Non-pigmented ciliary epithelial cell (primary cell): ENCODE results near the gene CSTF1.

Source experiments
- DNase-seq: peaks from one replicate; pipeline ENCODE4 v3.0.0-alpha.2; 2010; ENCODE audit warnings: low read depth

CSTF1 gene

GRCh38 chr20:56392132-56392880 is at the start of gene CSTF1, which contains the start of gene AURKA:
Gene CSTF1 (plus strand): TSS chr20:56392645. CDS start chr20:56395553, 2,908 bp downstream.
Gene AURKA (minus strand): TSS chr20:56392215. CDS start chr20:56388197, 4,018 bp downstream.
- peak; percentile 98 for DNase-seq

DNA sequence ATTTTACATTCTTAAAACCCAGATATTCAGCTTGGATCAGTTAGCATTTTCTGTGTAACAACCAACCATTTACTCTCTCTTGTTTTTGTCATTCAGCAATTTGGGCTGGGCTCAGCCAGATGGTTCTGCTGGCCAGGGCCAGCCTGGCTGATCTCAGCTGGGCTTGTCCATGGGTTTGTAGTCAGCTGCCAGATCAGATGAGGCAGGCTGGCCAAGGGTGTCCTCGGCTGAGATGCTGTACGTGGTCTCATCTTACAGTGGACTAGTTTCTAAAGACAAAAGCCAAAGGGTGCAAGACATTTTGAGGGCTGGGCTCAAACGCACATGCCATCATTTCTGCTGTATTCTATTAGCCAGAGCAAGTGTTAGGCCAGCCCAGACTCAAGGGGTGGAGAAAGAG is 49.7 kb upstream of the CSTF1 start:
- no peak for DNase-seq

- DNase-seq, result no peak
These were observed 48.5 kb upstream of the CSTF1 start for GRCh38 chr20:56343861-56344381.

DNA sequence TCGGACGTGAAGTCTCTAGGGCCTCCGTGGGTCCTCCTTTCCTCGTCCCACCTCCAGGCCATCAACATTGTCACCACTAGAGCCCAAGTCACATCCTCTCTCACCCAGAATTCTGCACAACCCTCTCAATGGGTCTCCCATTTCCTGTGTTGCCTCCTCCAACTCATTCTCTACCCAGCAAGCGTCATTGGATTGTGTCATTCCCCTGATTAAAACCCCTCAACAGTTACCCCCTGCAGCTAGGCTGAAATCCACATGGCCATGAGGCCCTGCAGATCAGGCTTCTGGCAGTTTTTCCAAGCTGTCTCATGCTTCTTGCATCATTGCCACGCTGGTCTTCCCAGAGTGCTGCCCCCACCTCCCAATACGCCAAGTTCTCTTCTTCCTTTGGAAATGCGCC is 46.5 kb upstream of the CSTF1 start:
- DNase-seq, result no peak

GRCh38 chr20:56347628-56348304 is 44.7 kb upstream of the CSTF1 start:
- DNase-seq, result no peak

- no peak for DNase-seq
These were observed 44.1 kb upstream of the CSTF1 start for GRCh38 chr20:56348305-56348693.

- DNase-seq, result no peak
These were observed 43.7 kb upstream of the CSTF1 start for GRCh38 chr20:56348746-56349145.

GRCh38 chr20:56350842-56351241 is 41.6 kb upstream of the CSTF1 start:
- DNase-seq, result no peak

DNA sequence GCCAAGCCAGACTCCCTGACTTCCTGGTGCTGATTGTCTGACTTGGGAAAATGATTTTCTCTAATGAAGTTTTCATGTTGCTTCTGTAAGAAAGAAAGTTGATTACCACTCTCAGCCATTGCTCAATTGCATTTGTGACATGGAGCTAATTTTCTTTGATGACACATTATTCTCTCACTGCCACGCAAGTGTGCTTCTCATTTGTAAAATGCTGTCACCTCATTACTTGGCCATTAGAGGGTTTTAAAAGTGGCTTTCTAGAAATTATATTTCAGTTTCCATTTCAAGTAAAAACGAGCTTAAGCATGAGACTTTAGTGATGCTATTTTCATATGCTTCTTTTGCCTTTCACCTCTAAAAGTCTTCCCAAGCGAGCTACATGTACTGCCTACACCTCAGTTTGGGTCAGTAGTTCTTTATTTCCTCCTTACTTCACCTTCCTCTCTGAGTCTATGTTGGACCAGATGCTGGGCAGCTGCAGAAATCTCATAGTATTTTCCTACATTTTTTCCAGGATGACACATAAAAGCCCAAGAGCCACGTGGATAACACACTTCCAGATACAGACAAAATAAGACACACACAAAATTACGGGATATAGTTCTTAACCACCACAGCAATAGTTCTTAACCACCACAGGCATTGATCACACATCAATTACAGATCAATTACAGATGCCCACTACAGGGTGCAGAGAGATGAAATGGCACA is 39.9 kb upstream of the CSTF1 start:
- no peak for DNase-seq

DNA sequence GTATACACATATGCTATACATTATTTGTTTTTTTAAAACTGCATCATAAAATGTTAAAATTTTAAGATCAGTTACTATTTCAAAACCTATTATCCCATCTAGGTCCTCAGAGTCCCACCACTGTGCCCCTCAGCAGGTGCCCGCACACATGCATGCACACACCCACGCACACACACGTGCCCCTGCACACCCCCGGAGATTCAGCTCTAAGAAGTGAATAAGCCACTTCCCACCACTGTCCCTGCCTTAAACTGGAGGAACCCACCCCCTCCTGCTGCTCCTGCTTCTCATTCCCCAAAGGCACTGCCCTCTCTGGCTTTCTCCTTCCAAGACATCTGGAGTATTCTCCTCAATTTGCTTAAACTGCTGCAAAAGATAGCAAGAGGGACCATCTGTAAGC is 39.1 kb upstream of the CSTF1 start:
- no peak for DNase-seq

DNA sequence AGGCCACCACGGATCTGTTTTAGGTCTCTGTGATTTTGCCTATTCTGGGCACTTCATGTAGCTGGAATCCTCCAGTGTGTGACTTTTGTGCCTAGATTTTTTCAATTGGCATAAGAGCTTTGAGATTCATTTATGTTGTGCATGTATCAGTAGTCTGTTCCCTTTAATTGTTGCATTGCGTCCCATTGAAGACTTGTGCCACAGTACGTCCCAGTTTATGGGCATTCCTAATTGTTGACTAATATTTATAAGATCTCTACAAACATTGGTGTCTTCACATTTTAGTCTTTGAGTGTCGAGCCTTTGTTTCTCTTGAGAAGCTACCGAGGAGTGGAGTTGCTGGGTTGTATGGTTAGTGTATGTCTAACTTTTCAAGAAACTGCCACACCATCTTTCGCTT is 34.4 kb upstream of the CSTF1 start:
- no peak for DNase-seq

DNA sequence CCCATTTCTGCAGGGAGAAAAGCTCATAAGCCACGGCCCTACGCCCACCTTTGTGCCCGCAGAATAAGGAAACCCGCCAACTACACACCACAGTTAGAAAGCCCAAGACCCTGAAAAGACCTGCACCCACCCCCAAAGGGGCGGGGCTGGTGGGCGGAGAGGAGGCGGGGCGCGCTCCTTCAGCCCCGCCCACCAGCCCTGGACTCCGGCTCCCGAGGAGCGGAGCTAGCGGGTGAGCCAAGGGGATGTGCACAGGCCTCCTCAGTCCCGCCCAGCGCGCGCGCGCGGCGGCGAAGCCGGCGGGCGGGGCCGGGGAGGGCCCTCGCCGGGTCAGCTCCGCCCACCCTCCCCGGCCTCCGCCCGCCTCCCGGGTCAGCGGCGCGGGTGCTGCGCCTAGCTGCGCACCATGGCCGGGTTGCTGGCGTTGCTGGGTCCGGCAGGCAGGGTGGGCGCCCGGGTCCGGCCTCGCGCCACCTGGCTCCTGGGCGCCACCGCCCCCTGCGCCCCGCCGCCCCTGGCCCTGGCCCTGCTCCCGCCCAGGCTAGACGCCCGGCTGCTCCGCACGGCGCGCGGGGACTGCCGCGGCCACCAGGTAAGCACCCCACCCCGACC is 33.7 kb upstream of the CSTF1 start, which contains the start of gene FAM210B:
TSS of gene FAM210B (plus strand) at position 375 of the 612 bp plus-strand sequence. CDS start at position 407, 32 bp downstream.
- no peak for DNase-seq

DNA sequence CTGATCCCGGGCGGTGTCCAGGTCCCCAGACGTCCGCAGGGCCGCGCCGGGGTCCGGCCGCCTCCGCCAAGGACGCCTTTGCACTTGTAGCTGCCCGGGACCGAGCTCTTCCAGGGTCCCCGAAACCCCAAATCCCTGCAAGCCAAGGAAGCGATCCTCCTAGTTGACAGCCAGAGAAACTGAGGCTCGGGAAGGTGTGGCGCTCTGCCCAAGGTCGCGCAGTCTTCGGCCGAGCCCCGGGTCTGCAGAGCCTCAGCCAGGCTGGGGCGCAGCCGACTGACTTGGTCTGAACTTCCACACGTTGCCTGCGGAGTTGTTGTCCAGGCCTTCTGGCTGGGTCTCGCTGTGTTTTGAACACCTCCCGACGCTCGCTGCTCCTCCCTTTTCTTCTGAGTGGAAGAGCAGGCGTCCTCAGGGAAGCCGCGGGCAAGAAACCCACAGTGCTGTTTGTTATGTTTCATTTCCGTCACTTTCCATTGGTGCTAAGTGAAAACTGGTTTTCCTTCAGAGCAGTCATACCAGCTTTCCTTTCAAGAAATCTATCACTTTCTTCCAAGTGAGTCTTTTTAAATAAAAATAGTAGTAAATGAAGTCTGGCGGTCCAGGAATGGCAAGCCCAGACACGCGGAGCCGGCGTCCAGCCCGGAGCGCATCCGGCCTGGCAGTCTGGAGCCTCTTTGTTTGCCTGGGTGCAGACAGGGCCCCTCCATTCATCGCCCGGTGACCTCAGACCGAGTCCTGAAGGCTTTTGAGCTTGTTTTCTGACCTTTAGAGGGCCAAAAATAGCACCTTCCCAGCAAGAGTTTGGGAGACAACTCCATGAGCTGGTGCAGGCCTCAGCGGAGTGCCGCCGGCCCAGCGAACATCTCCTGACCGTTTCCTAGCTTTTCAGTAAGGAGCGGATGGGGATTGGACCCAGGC is 33.0 kb upstream of the CSTF1 start:
- DNase-seq, result no peak

- no peak for DNase-seq
These were observed 32.1 kb upstream of the CSTF1 start for GRCh38 chr20:56360133-56360907.

GRCh38 chr20:56360908-56361205 is 31.6 kb upstream of the CSTF1 start:
- no peak for DNase-seq

DNA sequence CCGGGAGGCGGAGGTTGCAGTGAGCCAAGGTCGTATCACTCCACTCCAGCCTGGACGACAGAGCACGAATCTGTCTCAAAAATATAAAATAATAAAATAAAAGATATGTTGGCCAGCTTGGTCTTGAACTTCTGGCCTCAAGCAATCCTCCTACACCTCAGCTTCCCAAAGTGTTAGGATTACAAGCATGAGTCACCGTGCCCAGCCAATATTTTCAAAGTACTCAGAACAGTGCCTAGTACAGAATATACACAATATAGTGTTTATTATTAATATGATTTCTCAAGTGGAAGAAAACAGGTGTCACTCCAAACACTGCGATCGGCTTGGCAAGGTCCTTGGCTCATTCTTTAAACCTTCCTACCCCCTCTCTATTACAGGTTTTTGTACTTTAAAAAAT is 30.5 kb upstream of the CSTF1 start:
- DNase-seq, result no peak

- DNase-seq, result no peak
These were observed 29.5 kb upstream of the CSTF1 start for GRCh38 chr20:56362833-56363413.

DNA sequence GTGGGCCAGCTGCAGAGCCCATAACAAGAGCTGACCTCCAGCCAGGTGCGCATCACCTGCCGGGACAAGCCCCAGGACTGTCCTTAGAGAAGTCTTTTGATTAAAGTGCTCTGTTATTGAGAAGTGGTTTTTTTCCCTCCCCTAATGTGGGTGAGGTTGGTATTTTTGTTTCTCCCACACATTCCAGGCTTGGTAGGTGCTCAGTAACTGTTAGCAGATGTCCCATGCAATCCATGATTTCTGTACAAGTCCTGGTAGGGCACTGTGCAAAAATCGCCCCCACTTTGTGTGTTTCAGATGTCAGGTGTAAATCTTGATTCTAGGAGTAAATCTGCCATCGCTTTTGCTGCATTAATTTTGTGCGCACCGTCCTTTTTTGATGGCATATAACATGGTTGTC is 29.0 kb upstream of the CSTF1 start:
- DNase-seq, result no peak

DNA sequence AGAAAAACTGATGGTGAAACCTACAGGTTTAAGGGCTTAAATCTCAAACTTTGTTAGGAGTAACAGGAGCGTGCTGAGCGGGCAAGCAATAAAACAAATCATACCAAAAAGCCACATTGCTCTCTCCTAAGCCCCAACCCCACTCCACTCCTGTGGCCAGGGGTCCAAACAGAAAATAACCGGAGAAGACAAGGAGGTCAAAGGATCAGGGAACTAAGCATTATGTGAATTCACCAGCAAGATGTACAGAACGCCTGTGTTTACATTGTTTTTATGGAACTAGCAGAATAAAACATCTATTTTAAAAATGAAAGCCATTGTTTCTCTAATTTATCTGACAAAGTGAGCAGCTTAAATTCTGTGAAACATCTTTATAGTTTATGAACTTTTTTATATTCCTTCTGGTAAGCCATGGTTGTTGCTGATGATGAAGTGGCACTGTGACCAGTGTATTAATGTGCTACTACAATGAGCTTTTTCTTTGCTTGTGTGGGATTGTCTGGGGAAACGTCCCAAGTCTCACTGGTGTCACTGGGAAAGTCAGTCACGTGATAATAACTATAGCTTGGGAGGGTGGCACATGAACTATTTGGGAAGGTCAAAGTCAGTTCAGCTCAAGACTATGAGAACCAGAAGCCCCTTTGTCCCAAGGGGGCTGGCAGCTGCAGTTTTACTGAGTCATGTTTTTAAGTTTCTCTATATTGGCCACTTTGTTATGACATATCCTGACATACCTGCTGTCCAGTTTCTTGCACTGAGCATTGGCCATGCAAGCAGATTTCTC is 23.9 kb upstream of the CSTF1 start:
- DNase-seq, result no peak
